NCI-H82 treated with DMSO at 0.1 percent for 48 hours (cell line): ENCODE measurements around the gene GAB2.

Experiments used
- DNase-seq: peaks from one replicate; lab custom pipeline; 2025; ENCODE audit not compliant: unreplicated experiment; lab: John Stamatoyannopoulos, UW

Gene GAB2

GRCh38 chr11:78168539-78169477, 248.8 kb downstream of the GAB2 start:
- DNase-seq = no peak

- DNase-seq = no peak
These were observed 250.7 kb downstream of the GAB2 start for GRCh38 chr11:78166855-78167469.
